HCT116 (cell line): Measurements from ENCODE around the gene ERVMER34-1. TPM values are rescaled to one million over a fixed set of nuclear protein-coding genes. Genes with fewer than 3 reads are reported as not detected.

Source experiments
- ELF1 ChIP-seq: IDR thresholded peaks from 2 replicates; pipeline ENCODE4 v1.6.1; 2012; ENCODE audit warnings: low read depth, borderline replicate concordance
- EZH2 ChIP-seq: fragments of 200-600 bp; sonication (generic); IDR thresholded peaks from 2 replicates; pipeline ENCODE4 v1.6.1; 2017; ENCODE audit warnings: antibody characterized with exemption, mixed run types
- FOSL1 ChIP-seq: IDR thresholded peaks from 2 replicates; pipeline ENCODE4 v1.6.1; 2012; ENCODE audit warnings: low read depth
- JUND ChIP-seq: IDR thresholded peaks from 2 replicates; pipeline ENCODE4 v1.6.1; 2012
- POLR2AphosphoS5 ChIP-seq: IDR thresholded peaks from 2 replicates; pipeline ENCODE4 v1.6.1; 2011; ENCODE audit warnings: mild to moderate bottlenecking, low read depth, low read length, moderate library complexity
- SP1 ChIP-seq: IDR thresholded peaks from 2 replicates; pipeline ENCODE4 v1.6.1; 2012; ENCODE audit warnings: low read depth
- TCF7L2 ChIP-seq: IDR thresholded peaks from 2 replicates; pipeline ENCODE4 v1.7.0; 2011; ENCODE audit warnings: borderline replicate concordance, inconsistent platforms; ENCODE audit not compliant: insufficient read depth, insufficient read length; ENCODE audit errors: extremely low read depth
- ZFX ChIP-seq: fragments of 450-650 bp; IDR thresholded peaks from 2 replicates; pipeline ENCODE4 v1.6.1; 2017
- ZNF274 ChIP-seq: fragments of 200-500 bp; sonication (Bioruptor generic); IDR thresholded peaks from 2 replicates; pipeline ENCODE4 v1.6.1; 2014; ENCODE audit warnings: mild to moderate bottlenecking, low read depth, low read length, inconsistent platforms
- total RNA-seq: library from RNA; stranded (reverse); gene quantifications from one replicate; pipeline ENCODE4 v1.2.1, GENCODE V29; 2021; ENCODE audit not compliant: unreplicated experiment
- TF ChIP-seq, protein P1 (sequence below): IDR thresholded peaks from 2 replicates; pipeline ENCODE4 v1.6.1; 2011; ENCODE audit warnings: mild to moderate bottlenecking, low read length, moderate library complexity; ENCODE audit not compliant: insufficient replicate concordance; ENCODE audit errors: extremely low read depth
- TF ChIP-seq, protein P2 (sequence below): IDR thresholded peaks from 2 replicates; pipeline ENCODE4 v1.6.1; 2012
- TF ChIP-seq, protein P3 (sequence below): IDR thresholded peaks from 2 replicates; pipeline ENCODE4 v1.6.1; 2012; ENCODE audit warnings: low read depth

Gene ERVMER34-1
- total RNA-seq, 1 experiment from 2014 or later, result 17.5 TPM

DNA sequence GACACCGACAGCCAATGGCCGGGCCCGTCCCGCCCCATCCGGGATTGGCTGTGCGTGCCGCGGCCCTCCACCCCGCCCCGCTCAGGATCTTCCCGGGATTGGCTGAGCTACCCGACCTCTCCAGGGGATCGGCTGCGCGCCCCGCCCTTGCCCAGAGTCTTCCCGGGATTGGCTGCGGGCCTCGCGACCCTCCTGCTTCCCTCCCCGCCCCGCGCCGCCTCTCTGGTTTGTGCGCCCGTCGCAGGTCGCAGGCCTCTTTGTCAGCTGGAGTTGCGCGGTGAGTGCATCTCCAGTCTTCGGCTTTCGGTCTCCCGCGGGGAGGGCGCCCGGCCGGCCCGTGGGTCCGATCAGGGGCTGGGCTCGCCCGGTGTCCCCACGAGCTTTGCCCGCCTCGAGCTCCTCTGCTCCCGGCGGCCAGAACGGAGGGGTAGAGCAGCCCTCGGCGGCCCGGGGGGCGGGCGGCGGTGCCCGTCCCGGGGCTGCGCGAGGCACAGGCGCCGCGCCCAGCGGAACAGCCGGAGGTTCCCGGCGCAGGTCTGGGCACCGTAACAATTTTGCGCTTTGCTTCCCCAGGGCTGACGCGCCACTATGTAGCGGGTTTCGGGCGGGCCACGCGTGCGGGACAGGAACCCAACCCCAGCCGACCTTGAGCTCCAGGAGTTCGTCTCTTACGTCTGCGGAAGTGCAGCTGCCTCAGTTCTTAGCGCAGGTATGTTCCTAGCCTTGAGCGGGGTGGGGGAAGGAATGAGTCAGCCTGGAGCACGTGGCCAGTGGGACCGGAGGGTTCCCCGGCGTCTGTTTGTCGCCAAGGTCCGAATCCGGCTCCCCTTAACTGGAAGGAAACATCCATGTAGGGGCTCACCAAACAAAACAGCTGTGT lies 38.7 kb downstream of the ERVMER34-1 start (continued):
- TF ChIP-seq, protein P1, sequence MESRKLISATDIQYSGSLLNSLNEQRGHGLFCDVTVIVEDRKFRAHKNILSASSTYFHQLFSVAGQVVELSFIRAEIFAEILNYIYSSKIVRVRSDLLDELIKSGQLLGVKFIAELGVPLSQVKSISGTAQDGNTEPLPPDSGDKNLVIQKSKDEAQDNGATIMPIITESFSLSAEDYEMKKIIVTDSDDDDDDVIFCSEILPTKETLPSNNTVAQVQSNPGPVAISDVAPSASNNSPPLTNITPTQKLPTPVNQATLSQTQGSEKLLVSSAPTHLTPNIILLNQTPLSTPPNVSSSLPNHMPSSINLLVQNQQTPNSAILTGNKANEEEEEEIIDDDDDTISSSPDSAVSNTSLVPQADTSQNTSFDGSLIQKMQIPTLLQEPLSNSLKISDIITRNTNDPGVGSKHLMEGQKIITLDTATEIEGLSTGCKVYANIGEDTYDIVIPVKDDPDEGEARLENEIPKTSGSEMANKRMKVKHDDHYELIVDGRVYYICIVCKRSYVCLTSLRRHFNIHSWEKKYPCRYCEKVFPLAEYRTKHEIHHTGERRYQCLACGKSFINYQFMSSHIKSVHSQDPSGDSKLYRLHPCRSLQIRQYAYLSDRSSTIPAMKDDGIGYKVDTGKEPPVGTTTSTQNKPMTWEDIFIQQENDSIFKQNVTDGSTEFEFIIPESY, result no peak
- TF ChIP-seq SP1, result peak; percentile 77
- TF ChIP-seq, protein P2, sequence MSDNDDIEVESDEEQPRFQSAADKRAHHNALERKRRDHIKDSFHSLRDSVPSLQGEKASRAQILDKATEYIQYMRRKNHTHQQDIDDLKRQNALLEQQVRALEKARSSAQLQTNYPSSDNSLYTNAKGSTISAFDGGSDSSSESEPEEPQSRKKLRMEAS, result peak; percentile 89
- TF ChIP-seq, protein P3, sequence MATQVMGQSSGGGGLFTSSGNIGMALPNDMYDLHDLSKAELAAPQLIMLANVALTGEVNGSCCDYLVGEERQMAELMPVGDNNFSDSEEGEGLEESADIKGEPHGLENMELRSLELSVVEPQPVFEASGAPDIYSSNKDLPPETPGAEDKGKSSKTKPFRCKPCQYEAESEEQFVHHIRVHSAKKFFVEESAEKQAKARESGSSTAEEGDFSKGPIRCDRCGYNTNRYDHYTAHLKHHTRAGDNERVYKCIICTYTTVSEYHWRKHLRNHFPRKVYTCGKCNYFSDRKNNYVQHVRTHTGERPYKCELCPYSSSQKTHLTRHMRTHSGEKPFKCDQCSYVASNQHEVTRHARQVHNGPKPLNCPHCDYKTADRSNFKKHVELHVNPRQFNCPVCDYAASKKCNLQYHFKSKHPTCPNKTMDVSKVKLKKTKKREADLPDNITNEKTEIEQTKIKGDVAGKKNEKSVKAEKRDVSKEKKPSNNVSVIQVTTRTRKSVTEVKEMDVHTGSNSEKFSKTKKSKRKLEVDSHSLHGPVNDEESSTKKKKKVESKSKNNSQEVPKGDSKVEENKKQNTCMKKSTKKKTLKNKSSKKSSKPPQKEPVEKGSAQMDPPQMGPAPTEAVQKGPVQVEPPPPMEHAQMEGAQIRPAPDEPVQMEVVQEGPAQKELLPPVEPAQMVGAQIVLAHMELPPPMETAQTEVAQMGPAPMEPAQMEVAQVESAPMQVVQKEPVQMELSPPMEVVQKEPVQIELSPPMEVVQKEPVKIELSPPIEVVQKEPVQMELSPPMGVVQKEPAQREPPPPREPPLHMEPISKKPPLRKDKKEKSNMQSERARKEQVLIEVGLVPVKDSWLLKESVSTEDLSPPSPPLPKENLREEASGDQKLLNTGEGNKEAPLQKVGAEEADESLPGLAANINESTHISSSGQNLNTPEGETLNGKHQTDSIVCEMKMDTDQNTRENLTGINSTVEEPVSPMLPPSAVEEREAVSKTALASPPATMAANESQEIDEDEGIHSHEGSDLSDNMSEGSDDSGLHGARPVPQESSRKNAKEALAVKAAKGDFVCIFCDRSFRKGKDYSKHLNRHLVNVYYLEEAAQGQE, result no peak
- peak; percentile 98 for TF ChIP-seq POLR2AphosphoS5
- TF ChIP-seq FOSL1, result peak; percentile 48; the same call in 1 of the 2 replicates
- no peak for TF ChIP-seq ZNF274
- TF ChIP-seq TCF7L2, result peak; percentile 29
- no peak; the same call in 1 of the 2 replicates for TF ChIP-seq ELF1
- TF ChIP-seq ZFX, result peak; percentile 78
- peak; percentile 66 for TF ChIP-seq JUND
- no peak for TF ChIP-seq EZH2
